GM18519 (cell line): ENCODE measurements around the gene SEMA3E.
"Not testable (repeated sequence)": the region's sequence is repeated elsewhere in the genome, so short reads cannot be mapped to it uniquely, and the experiment has no call there.

Source experiments
- ATAC-seq: cut with Tn5 transposase; IDR thresholded peaks from one replicate; pipeline ENCODE4 v1.9.1; 2021; ENCODE audit warnings: mild to moderate bottlenecking, moderate library complexity; ENCODE audit not compliant: unreplicated experiment, low FRiP score

Gene SEMA3E

GRCh38 chr7:83562960-83563359, 86.0 kb downstream of the SEMA3E start:
- no peak for ATAC-seq

- no peak for ATAC-seq
Measured at GRCh38 chr7:83562289-83562688, 86.7 kb downstream of the SEMA3E start.

GRCh38 chr7:83559887-83560286, 89.1 kb downstream of the SEMA3E start:
- no peak for ATAC-seq

- not testable (repeated sequence) for ATAC-seq
Measured at GRCh38 chr7:83552556-83552955, 96.4 kb downstream of the SEMA3E start.

- ATAC-seq, result no peak
Measured at GRCh38 chr7:83550100-83550499, 98.8 kb downstream of the SEMA3E start.

GRCh38 chr7:83548250-83548649, 100.7 kb downstream of the SEMA3E start:
- no peak for ATAC-seq

- ATAC-seq, result no peak
Measured at GRCh38 chr7:83547526-83547925, 101.4 kb downstream of the SEMA3E start.

GRCh38 chr7:83546586-83546985, 102.4 kb downstream of the SEMA3E start:
- ATAC-seq, result no peak

GRCh38 chr7:83541187-83541960, 107.6 kb downstream of the SEMA3E start:
- no peak for ATAC-seq

- ATAC-seq, result no peak
Measured at GRCh38 chr7:83534488-83534887, 114.5 kb downstream of the SEMA3E start.

GRCh38 chr7:83532219-83532618, 116.7 kb downstream of the SEMA3E start:
- no peak for ATAC-seq

GRCh38 chr7:83531766-83532165, 117.2 kb downstream of the SEMA3E start:
- ATAC-seq, result no peak

- no peak for ATAC-seq
Measured at GRCh38 chr7:83528925-83529423, 120.0 kb downstream of the SEMA3E start.

- ATAC-seq, result no peak
Measured at GRCh38 chr7:83524277-83525075, 124.5 kb downstream of the SEMA3E start.

GRCh38 chr7:83520726-83521125, 128.2 kb downstream of the SEMA3E start:
- ATAC-seq, result no peak

GRCh38 chr7:83519240-83519639, 129.7 kb downstream of the SEMA3E start:
- no peak for ATAC-seq

GRCh38 chr7:83517035-83517700, 131.8 kb downstream of the SEMA3E start:
- no peak for ATAC-seq

- no peak for ATAC-seq
Measured at GRCh38 chr7:83514977-83515376, 134.0 kb downstream of the SEMA3E start.

GRCh38 chr7:83509255-83510021, 139.5 kb downstream of the SEMA3E start:
- ATAC-seq, result no peak

- no peak for ATAC-seq
Measured at GRCh38 chr7:83504330-83504729, 144.6 kb downstream of the SEMA3E start.
